Endothelial cell of umbilical vein (primary cell): ENCODE results near the gene IFIT5. TPM values are rescaled to one million over a fixed set of nuclear protein-coding genes. Genes with fewer than 3 reads are reported as not detected.

Experiments
- BruUV-seq: library from RNA; stranded (reverse); fragments of 400-500 nt; replicated peaks from 2 replicates; lab custom pipeline; 2021; lab: Mats Ljungman, UMichigan
- CTCF ChIA-PET: fragments of 300-600, 350-600 bp; sonication (Branson Sonifier 250); formaldehyde crosslinking; loops from one replicate; lab custom pipeline; 2021; ENCODE audit warnings: antibody characterized with exemption, inconsistent platforms; lab: Charles Lee
- POLR2A ChIA-PET: fragments of 300-600, 350-600 bp; sonication (Branson Sonifier 250); formaldehyde crosslinking; loops from one replicate; lab custom pipeline; 2021; ENCODE audit warnings: antibody characterized with exemption, inconsistent platforms; lab: Charles Lee
- DNase-seq: peaks from one replicate; pipeline ENCODE4 v3.0.0-alpha.2; 2011; ENCODE audit warnings: low read depth, low spot score
- FAIRE-seq: peaks from 2 replicates; lab custom pipeline; 2011; peaks lifted over from hg19 to GRCh38; lab: Jason Lieb, UNC
- H2AFZ ChIP-seq: 2 replicates; pipeline ENCODE4 v1.6.0; 2012; ENCODE audit warnings: low read depth, low read length, control low read depth, inconsistent platforms
- H3K27ac ChIP-seq: 2 replicates; pipeline ENCODE4 v1.5.1; 2011; ENCODE audit warnings: low read depth, mild to moderate bottlenecking, control low read depth, low read length, moderate library complexity; ENCODE audit not compliant: insufficient read depth
- H3K27me3 ChIP-seq, 2 experiments: 2 replicates each; pipeline versions ENCODE4 v1.6.0 to v1.6.1; 2011; ENCODE audit warnings: low read length in 2 of 2, mixed read lengths in 1 of 2; ENCODE audit not compliant: control insufficient read depth in 2 of 2, insufficient read depth in 2 of 2
- H3K36me3 ChIP-seq, 2 experiments: 2 replicates in 1 of 2; 3 replicates in 1 of 2; pipeline ENCODE4 v1.5.1; 2011; ENCODE audit warnings: low read length in 2 of 2, mild to moderate bottlenecking in 1 of 2, moderate library complexity in 1 of 2; ENCODE audit not compliant: control insufficient read depth in 2 of 2, insufficient read depth in 2 of 2; ENCODE audit errors: extremely low read depth in 1 of 2
- H3K4me1 ChIP-seq: 3 replicates; pipeline ENCODE4 v1.5.1; 2011; ENCODE audit warnings: mild to moderate bottlenecking, low read length; ENCODE audit not compliant: control insufficient read depth, insufficient read depth; ENCODE audit errors: extremely low read depth
- H3K4me2 ChIP-seq: 2 replicates; pipeline ENCODE4 v1.6.1; 2011; ENCODE audit warnings: low read length, control low read depth, mixed read lengths; ENCODE audit not compliant: insufficient read depth
- H3K4me3 ChIP-seq, 3 experiments: fragments of 200-600 bp in 1 of 3; sonication (generic), shearing (Covaris generic) in 1 of 3; replicated peaks in 1 of 3; 2 replicates each; pipeline ENCODE4 v1.5.1; 2011 to 2016; ENCODE audit warnings: control low read depth in 3 of 3, low read length in 3 of 3, mild to moderate bottlenecking in 2 of 3, inconsistent platforms in 1 of 3, low read depth in 1 of 3, moderate library complexity in 1 of 3; ENCODE audit not compliant: insufficient read depth in 1 of 3
- H3K79me2 ChIP-seq: 2 replicates; pipeline ENCODE4 v1.6.0; 2012; ENCODE audit warnings: low read length, inconsistent platforms; ENCODE audit not compliant: control insufficient read depth, insufficient read depth
- H3K9ac ChIP-seq: replicated peaks from 2 replicates; pipeline ENCODE3; 2011; ENCODE audit warnings: low read length, control low read depth; ENCODE audit not compliant: insufficient read depth; ENCODE audit errors: extremely low read depth
- H3K9me1 ChIP-seq: replicated peaks from 3 replicates; pipeline ENCODE4 v1.6.0; 2011; ENCODE audit warnings: mild to moderate bottlenecking, low read length; ENCODE audit not compliant: control insufficient read depth, insufficient read depth; ENCODE audit errors: extremely low read depth
- H3K9me3 ChIP-seq: replicated peaks from 2 replicates; pipeline ENCODE4 v1.5.1; 2012; ENCODE audit warnings: low read length, inconsistent platforms; ENCODE audit not compliant: control insufficient read depth, insufficient read depth
- H4K20me1 ChIP-seq: replicated peaks from 2 replicates; pipeline ENCODE3; 2011; ENCODE audit warnings: mild to moderate bottlenecking, low read length; ENCODE audit not compliant: control insufficient read depth, insufficient read depth; ENCODE audit errors: extremely low read depth
- EZH2 ChIP-seq: IDR thresholded peaks from 2 replicates; pipeline ENCODE4 v1.6.1; 2012; ENCODE audit warnings: borderline replicate concordance, low read depth, mild to moderate bottlenecking, moderate library complexity, low read length, inconsistent platforms; ENCODE audit not compliant: severe bottlenecking
- FOS ChIP-seq: IDR thresholded peaks from 2 replicates; pipeline ENCODE4 v1.6.1; 2011; ENCODE audit warnings: mild to moderate bottlenecking, low read length, moderate library complexity, borderline replicate concordance; ENCODE audit not compliant: insufficient read depth
- JUN ChIP-seq: IDR thresholded peaks from 2 replicates; pipeline ENCODE4 v1.6.1; 2011; ENCODE audit warnings: borderline replicate concordance, low read depth; ENCODE audit not compliant: insufficient read length, insufficient read depth
- MAX ChIP-seq: IDR thresholded peaks from 2 replicates; pipeline ENCODE4 v1.6.1; 2011; ENCODE audit not compliant: insufficient read depth, insufficient read length
- POLR2A ChIP-seq: IDR thresholded peaks from 2 replicates; pipeline ENCODE4 v1.6.1; 2012; ENCODE audit warnings: low read depth, mild to moderate bottlenecking, control low read depth, low read length
- dilution Hi-C: fragments of 300-500 bp; cut with MboI; formaldehyde crosslinking; loops from one replicate; pipeline ENCODE4 v1.15.0; 2019; ENCODE audit warnings: low sequenced_read_pairs; ENCODE audit not compliant: extremely low pct_ligation_motif_present
- intact Hi-C: fragments of 100-400 bp; cut with micrococcal nuclease; formaldehyde crosslinking; loops from one replicate; pipeline ENCODE4 v1.10.0; 2022
- polyA plus RNA-seq, 4 experiments: library from polyadenylated mRNA; depleted of rRNA in 3 of 4; stranded (reverse) in 3 of 4; unstranded in 1 of 4; fragments of >200 nt; gene quantifications; 2 replicates each; pipeline versions ENCODE4 v1.2.1 to v1.2.3, GENCODE V29; 2011 to 2012; ENCODE audit warnings: missing spikeins in 1 of 4
- total RNA-seq: library from RNA; stranded (reverse); gene quantifications from 2 replicates; pipeline ENCODE4 v1.2.3, GENCODE V29; 2021
- TF ChIP-seq, protein P1 (sequence below), 2 donors: IDR thresholded peaks; 1 replicate in 1 of 2; 2 replicates in 1 of 2; pipeline ENCODE4 v1.5.1; 2011; ENCODE audit warnings: low read length in 2 of 2, mild to moderate bottlenecking in 2 of 2, moderate library complexity in 2 of 2, control low read depth in 1 of 2, inconsistent platforms in 1 of 2, low read depth in 1 of 2; ENCODE audit not compliant: insufficient read depth in 1 of 2; ENCODE audit errors: extremely low read depth in 1 of 2

The IFIT5 gene
- total and polyA plus RNA-seq, 2 donors (not counting 3 experiments of a cell fraction or from before 2014, with no cell fraction given), result 1.0 to 3.2 TPM

DNA sequence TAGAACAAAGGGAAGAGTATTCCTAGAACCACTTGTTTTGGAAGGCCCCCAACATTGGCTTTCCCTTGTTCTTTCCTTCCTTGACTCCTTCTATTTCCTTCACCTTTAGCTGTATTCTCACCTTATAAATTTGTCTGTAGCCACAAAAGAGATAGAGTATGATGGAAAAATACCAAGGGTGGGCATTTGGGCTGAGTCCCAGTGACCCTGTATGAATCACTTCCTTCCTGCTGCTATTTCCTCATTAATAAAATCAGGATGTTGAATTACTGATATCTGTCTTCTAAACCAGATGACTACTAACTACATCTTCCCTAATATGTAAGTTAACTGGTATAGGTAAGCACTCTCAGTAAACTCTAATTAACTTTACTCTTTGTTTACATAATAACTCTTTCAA, 55.1 kb downstream of the IFIT5 start:
- DNase-seq, result peak; percentile 51
- no TSS peak for BruUV-seq
- no peak overlapping the region for H2AFZ ChIP-seq
- no peaks in the 10 kb centered on the region for H3K79me2 ChIP-seq
- ChIA-PET CTCF (interaction anchor here (1.0 kb wide), 1 partner anchor 81 kb away, joined by 3 read pairs; no protein-coding TSS in a partner anchor), POLR2A (no interaction called here)
- no peak overlapping the region for H3K9ac ChIP-seq
- no peaks in the 10 kb centered on the region for H3K9me1 ChIP-seq
- no peaks in the 10 kb centered on the region for H3K36me3 ChIP-seq
- no peaks in the 10 kb centered on the region for H3K9me3 ChIP-seq
- dilution Hi-C loops, result no loop called here
- H3K4me2 ChIP-seq, result peak overlapping the region; percentile 32
- intact Hi-C loops, result no loop called here
- H3K4me3 ChIP-seq, result no peak overlapping the region
- TF ChIP-seq EZH2 (no peak), POLR2A (no peak), MAX (no peak), JUN (peak; percentile 50), FOS (peak; percentile 57)
- TF ChIP-seq, protein P1, sequence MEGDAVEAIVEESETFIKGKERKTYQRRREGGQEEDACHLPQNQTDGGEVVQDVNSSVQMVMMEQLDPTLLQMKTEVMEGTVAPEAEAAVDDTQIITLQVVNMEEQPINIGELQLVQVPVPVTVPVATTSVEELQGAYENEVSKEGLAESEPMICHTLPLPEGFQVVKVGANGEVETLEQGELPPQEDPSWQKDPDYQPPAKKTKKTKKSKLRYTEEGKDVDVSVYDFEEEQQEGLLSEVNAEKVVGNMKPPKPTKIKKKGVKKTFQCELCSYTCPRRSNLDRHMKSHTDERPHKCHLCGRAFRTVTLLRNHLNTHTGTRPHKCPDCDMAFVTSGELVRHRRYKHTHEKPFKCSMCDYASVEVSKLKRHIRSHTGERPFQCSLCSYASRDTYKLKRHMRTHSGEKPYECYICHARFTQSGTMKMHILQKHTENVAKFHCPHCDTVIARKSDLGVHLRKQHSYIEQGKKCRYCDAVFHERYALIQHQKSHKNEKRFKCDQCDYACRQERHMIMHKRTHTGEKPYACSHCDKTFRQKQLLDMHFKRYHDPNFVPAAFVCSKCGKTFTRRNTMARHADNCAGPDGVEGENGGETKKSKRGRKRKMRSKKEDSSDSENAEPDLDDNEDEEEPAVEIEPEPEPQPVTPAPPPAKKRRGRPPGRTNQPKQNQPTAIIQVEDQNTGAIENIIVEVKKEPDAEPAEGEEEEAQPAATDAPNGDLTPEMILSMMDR (IDR thresholded peaks at IDR 0.05; ENCODE audit: extremely low read depth in 1 of 2, insufficient read depth in 1 of 2, low read depth in 1 of 2, low read length in 2 of 2), result no peak
- H3K4me1 ChIP-seq, result peaks cover 13% of the 10 kb centered on the region
- H3K27ac ChIP-seq, result no peak overlapping the region
- peak; percentile 40 for FAIRE-seq
- no peaks in the 10 kb centered on the region for H4K20me1 ChIP-seq
- H3K27me3 ChIP-seq, result no peaks in the 10 kb centered on the region

Other genes starting within 250 kb of the IFIT5 start
- gene CH25H, start 207.3 kb upstream of the IFIT5 start, total RNA-seq, result 0.32 TPM in 1 of 2 replicates, not detected in the other
- 0.29 and 0.30 TPM in 2 replicates for gene CH25H, start 207.3 kb upstream of the IFIT5 start, polyA plus RNA-seq
- 28.1 and 41.1 TPM in 2 replicates for gene LIPA, start 162.8 kb upstream of the IFIT5 start, total RNA-seq
- 22.5 and 24.0 TPM in 2 replicates for gene LIPA, start 162.8 kb upstream of the IFIT5 start, polyA plus RNA-seq
- 0.51 and 1.4 TPM in 2 replicates for gene IFIT2, start 112.5 kb upstream of the IFIT5 start, total RNA-seq
- 0.16 and 0.23 TPM in 2 replicates for gene IFIT2, start 112.5 kb upstream of the IFIT5 start, polyA plus RNA-seq
- gene IFIT3, start 86.6 kb upstream of the IFIT5 start, total RNA-seq, result 2.6 and 3.1 TPM in 2 replicates
- 0.91 and 1.2 TPM in 2 replicates for gene IFIT3, start 86.6 kb upstream of the IFIT5 start, polyA plus RNA-seq
- gene IFIT1B, start 36.5 kb upstream of the IFIT5 start, total RNA-seq, result not detected in 2 replicates
- not detected in 2 replicates for gene IFIT1B, start 36.5 kb upstream of the IFIT5 start, polyA plus RNA-seq
- 0.39 and 0.75 TPM in 2 replicates for gene IFIT1, start 21.9 kb upstream of the IFIT5 start, total RNA-seq
- gene IFIT1, start 21.9 kb upstream of the IFIT5 start, polyA plus RNA-seq, result 0.51 and 0.57 TPM in 2 replicates
- gene SLC16A12, start 121.0 kb downstream of the IFIT5 start, total RNA-seq, result not detected in 2 replicates
- gene SLC16A12, start 121.0 kb downstream of the IFIT5 start, polyA plus RNA-seq, result not detected in 2 replicates
- 6.3 and 6.9 TPM in 2 replicates for gene PANK1, start 230.7 kb downstream of the IFIT5 start, total RNA-seq
- gene PANK1, start 230.7 kb downstream of the IFIT5 start, polyA plus RNA-seq, result 1.6 and 2.0 TPM in 2 replicates